Astrocyte (in vitro differentiated cells and primary cell): Measurements from ENCODE around the gene ATRN. TPM values are rescaled to one million over a fixed set of nuclear protein-coding genes. Genes with fewer than 3 reads are reported as not detected.

Experiments
- DNase-seq: peaks from one replicate; pipeline ENCODE4 v3.0.0-alpha.2; 2010; ENCODE audit warnings: low read depth
- FAIRE-seq: peaks from 2 replicates; lab custom pipeline; 2011; peaks lifted over from hg19 to GRCh38; lab: Jason Lieb, UNC
- H2AFZ ChIP-seq: 2 replicates; pipeline ENCODE4 v1.6.0; 2012; ENCODE audit warnings: low read depth, low read length, inconsistent platforms
- H3K27ac ChIP-seq: 2 replicates; pipeline ENCODE4 v1.5.1; 2011; ENCODE audit warnings: low read depth, low read length, inconsistent platforms
- H3K27me3 ChIP-seq: 2 replicates; pipeline ENCODE4 v1.6.0; 2011; ENCODE audit warnings: low read length, inconsistent platforms; ENCODE audit not compliant: insufficient read depth
- H3K36me3 ChIP-seq: 2 replicates; pipeline ENCODE4 v1.5.1; 2011; ENCODE audit warnings: low read length, inconsistent platforms; ENCODE audit not compliant: insufficient read depth
- H3K4me1 ChIP-seq: 2 replicates; pipeline ENCODE4 v1.5.1; 2011; ENCODE audit warnings: low read length, inconsistent platforms; ENCODE audit not compliant: insufficient read depth
- H3K4me2 ChIP-seq: 2 replicates; pipeline ENCODE4 v1.6.0; 2012; ENCODE audit warnings: low read length, inconsistent platforms
- H3K4me3 ChIP-seq: 2 replicates; pipeline ENCODE4 v1.5.1; 2011; ENCODE audit warnings: low read depth, mild to moderate bottlenecking, low read length, inconsistent platforms; ENCODE audit not compliant: insufficient read depth
- H3K79me2 ChIP-seq: 2 replicates; pipeline ENCODE4 v1.6.0; 2012; ENCODE audit warnings: mild to moderate bottlenecking, low read length, inconsistent platforms; ENCODE audit not compliant: insufficient read depth
- H3K9ac ChIP-seq: 2 replicates; pipeline ENCODE4 v1.6.0; 2012; ENCODE audit warnings: mild to moderate bottlenecking, low read length, inconsistent platforms
- H3K9me3 ChIP-seq: 2 replicates; pipeline ENCODE4 v1.5.1; 2012; ENCODE audit warnings: low read depth, mild to moderate bottlenecking, low read length, inconsistent platforms; ENCODE audit not compliant: insufficient read depth
- H4K20me1 ChIP-seq: 2 replicates; pipeline ENCODE4 v1.6.0; 2012; ENCODE audit warnings: low read length, inconsistent platforms; ENCODE audit not compliant: insufficient read depth
- H3K27ac Mint-ChIP-seq: one replicate; pipeline ENCODE4 v1.8.0; 2021; ENCODE audit warnings: mild to moderate bottlenecking, mixed read lengths; ENCODE audit not compliant: unreplicated experiment
- H3K27me3 Mint-ChIP-seq: one replicate; pipeline ENCODE4 v1.8.0; 2021; ENCODE audit warnings: low read depth, mixed read lengths; ENCODE audit not compliant: unreplicated experiment
- H3K36me3 Mint-ChIP-seq: one replicate; pipeline ENCODE4 v1.8.0; 2021; ENCODE audit warnings: low read depth, mixed read lengths; ENCODE audit not compliant: unreplicated experiment
- H3K4me1 Mint-ChIP-seq: one replicate; pipeline ENCODE4 v1.8.0; 2021; ENCODE audit warnings: low read depth, mixed read lengths; ENCODE audit not compliant: unreplicated experiment
- H3K4me3 Mint-ChIP-seq: one replicate; pipeline ENCODE4 v1.8.0; 2021; ENCODE audit warnings: mild to moderate bottlenecking, moderate library complexity, mixed read lengths; ENCODE audit not compliant: unreplicated experiment
- H3K9me3 Mint-ChIP-seq: one replicate; pipeline ENCODE4 v1.8.0; 2021; ENCODE audit warnings: mild to moderate bottlenecking, mixed read lengths; ENCODE audit not compliant: unreplicated experiment
- CTCF ChIP-seq: IDR thresholded peaks from 2 replicates; pipeline ENCODE4 v1.5.1; 2011; ENCODE audit warnings: low read depth, mild to moderate bottlenecking, inconsistent platforms, low read length, moderate library complexity; ENCODE audit not compliant: insufficient read depth
- EZH2 ChIP-seq: IDR thresholded peaks from 2 replicates; pipeline ENCODE4 v1.6.1; 2012; ENCODE audit warnings: mild to moderate bottlenecking, low read length, inconsistent platforms; ENCODE audit not compliant: insufficient read depth
- total RNA-seq: library from RNA; stranded (reverse); gene quantifications from 2 replicates; pipeline ENCODE4 v1.2.1, GENCODE V29; 2021

Gene ATRN
- total RNA-seq, 1 donor from 2014 or later: 33.8 TPM

DNA sequence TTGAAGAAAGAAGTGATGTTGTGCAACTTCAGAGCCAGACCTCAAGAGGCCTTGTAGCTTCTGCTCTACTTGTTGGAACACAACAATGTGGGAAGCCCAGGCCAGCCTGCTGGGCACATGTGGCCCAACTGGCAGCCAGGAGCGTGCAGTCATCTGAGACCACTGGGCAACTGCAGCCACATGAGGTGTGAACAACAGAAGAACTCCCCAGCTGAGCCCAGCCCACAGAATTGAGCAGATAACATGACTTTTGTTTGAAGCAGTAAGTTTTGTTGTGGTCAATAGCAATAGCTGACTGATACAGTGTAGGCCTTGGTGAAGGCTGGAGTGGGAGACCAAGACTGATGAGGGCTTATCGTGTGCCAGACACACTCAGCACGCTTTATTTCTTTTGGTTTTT, 219.6 kb downstream of the ATRN start:
- Histone ChIP-seq H3K27ac (no peak overlapping the region), H3K4me3 (no peak overlapping the region), H3K9ac (no peak overlapping the region), H2AFZ (no peak overlapping the region), H3K9me3 (no peaks in the 10 kb centered on the region), H3K4me1 (peaks cover 12% of the 10 kb centered on the region), H4K20me1 (no peaks in the 10 kb centered on the region), H3K27me3 (no peaks in the 10 kb centered on the region), H3K79me2 (no peaks in the 10 kb centered on the region), H3K4me2 (no peak overlapping the region), H3K36me3 (no peaks in the 10 kb centered on the region)
- TF ChIP-seq CTCF (no peak), EZH2 (no peak)
- Mint-ChIP-seq H3K27ac (no peak overlapping the region), H3K36me3 (no peaks in the 10 kb centered on the region), H3K4me3 (no peak overlapping the region), H3K27me3 (peaks cover 31% of the 10 kb centered on the region), H3K9me3 (peaks cover 2% of the 10 kb centered on the region), H3K4me1 (peaks cover 4% of the 10 kb centered on the region)
- FAIRE-seq (no peak), DNase-seq (no peak)

GRCh38 chr20:3691306-3691705, 220.5 kb downstream of the ATRN start:
- Histone ChIP-seq H3K9ac (no peak overlapping the region), H3K79me2 (no peaks in the 10 kb centered on the region), H3K9me3 (no peaks in the 10 kb centered on the region), H3K4me3 (no peak overlapping the region), H2AFZ (no peak overlapping the region), H3K36me3 (no peaks in the 10 kb centered on the region), H3K27ac (no peak overlapping the region), H4K20me1 (no peaks in the 10 kb centered on the region), H3K4me2 (no peak overlapping the region), H3K4me1 (peaks cover 12% of the 10 kb centered on the region), H3K27me3 (no peaks in the 10 kb centered on the region)
- TF ChIP-seq EZH2: no peak
- no peak for TF ChIP-seq CTCF
- no peak overlapping the region for H3K27ac Mint-ChIP-seq
- no peak overlapping the region for H3K4me3 Mint-ChIP-seq
- DNase-seq (no peak), FAIRE-seq (no peak)
- no peaks in the 10 kb centered on the region for H3K36me3 Mint-ChIP-seq
- peaks cover 4% of the 10 kb centered on the region for H3K4me1 Mint-ChIP-seq
- peaks cover 2% of the 10 kb centered on the region for H3K9me3 Mint-ChIP-seq
- H3K27me3 Mint-ChIP-seq: peaks cover 26% of the 10 kb centered on the region

DNA sequence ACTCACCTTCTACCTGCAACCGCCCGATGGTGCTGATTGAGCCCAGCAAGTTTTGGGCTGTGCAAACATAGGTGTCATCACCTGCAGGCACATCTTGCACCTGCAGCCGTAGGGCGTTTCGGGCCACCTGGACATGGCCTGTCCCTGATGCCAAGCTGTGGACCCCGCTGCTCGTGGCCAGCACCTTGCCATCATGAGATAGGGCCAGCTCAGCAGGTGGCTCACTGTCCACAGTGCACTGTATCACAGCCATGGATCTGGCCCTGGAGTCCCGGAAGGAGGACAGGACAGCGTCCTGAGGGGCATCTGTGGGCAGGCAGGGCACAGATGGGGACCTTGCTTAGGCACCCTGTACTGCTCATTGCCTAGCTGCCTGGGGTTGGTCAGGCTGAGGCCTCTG, 221.1 kb downstream of the ATRN start:
- no peak overlapping the region for H2AFZ ChIP-seq
- H3K4me1 Mint-ChIP-seq: peaks cover 4% of the 10 kb centered on the region
- H3K79me2 ChIP-seq: no peaks in the 10 kb centered on the region
- no peak for TF ChIP-seq CTCF
- TF ChIP-seq EZH2: no peak
- H3K9me3 Mint-ChIP-seq: peaks cover 2% of the 10 kb centered on the region
- FAIRE-seq (no peak), DNase-seq (no peak)
- no peaks in the 10 kb centered on the region for H3K36me3 Mint-ChIP-seq
- H3K9ac ChIP-seq: no peak overlapping the region
- no peaks in the 10 kb centered on the region for H3K9me3 ChIP-seq
- H3K27ac Mint-ChIP-seq: no peak overlapping the region
- no peaks in the 10 kb centered on the region for H4K20me1 ChIP-seq
- H3K4me1 ChIP-seq: peaks cover 6% of the 10 kb centered on the region
- no peak overlapping the region for H3K4me2 ChIP-seq
- no peak overlapping the region for H3K4me3 Mint-ChIP-seq
- H3K27ac ChIP-seq: no peak overlapping the region
- peaks cover 22% of the 10 kb centered on the region for H3K27me3 Mint-ChIP-seq
- no peak overlapping the region for H3K4me3 ChIP-seq
- no peaks in the 10 kb centered on the region for H3K27me3 ChIP-seq
- no peaks in the 10 kb centered on the region for H3K36me3 ChIP-seq
